ENCODE results near the gene METTL8.

The METTL8 gene

GRCh38 chr2:171325886-171326585 is 107.8 kb downstream of the METTL8 start:
- no peak for DNase-seq (ENCODE audit: low read depth)
- no peak for TF ChIP-seq MYC (IDR thresholded peaks at IDR 0.05; ENCODE audit: low read depth, low read length)
- TF ChIP-seq, protein P1, sequence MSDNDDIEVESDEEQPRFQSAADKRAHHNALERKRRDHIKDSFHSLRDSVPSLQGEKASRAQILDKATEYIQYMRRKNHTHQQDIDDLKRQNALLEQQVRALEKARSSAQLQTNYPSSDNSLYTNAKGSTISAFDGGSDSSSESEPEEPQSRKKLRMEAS (IDR thresholded peaks at IDR 0.05; ENCODE audit: low read depth, low read length): no peak
- H3K4me3 ChIP-seq (ENCODE audit: low read depth, low read length): no peak overlapping the region

DNA sequence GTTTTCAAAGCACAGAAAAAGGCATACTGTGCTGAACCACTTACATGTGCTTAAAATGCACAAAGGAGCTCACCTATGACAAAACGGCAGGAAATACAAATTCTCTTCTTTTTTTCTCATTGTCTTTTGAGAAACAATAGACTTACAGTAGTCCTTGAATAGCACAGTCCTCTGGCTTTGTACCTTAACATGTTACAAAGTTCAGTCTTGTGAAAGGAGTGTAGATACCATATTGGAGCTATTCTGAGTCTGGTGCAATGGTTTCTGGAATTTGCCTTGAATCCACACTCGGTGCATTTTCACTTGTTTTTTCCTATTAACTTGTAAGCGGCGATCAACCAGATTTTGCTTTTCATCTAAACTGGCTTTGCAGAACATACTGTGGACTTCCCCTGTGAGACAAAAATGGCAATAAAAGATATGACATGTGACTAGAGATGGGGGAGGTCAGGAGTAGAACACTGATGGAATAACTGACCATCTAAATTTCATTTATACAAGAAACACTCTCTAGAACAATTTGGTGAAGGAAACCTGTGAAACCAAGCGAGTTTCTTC is 109.7 kb downstream of the METTL8 start:
- H3K4me3 ChIP-seq (ENCODE audit: low read depth, low read length): no peak overlapping the region
- no peak for DNase-seq (ENCODE audit: low read depth)
- TF ChIP-seq, protein P1 (IDR thresholded peaks at IDR 0.05; ENCODE audit: low read depth, low read length): no peak
- TF ChIP-seq MYC (IDR thresholded peaks at IDR 0.05; ENCODE audit: low read depth, low read length) (no peak), POLR2A (IDR thresholded peaks at IDR 0.05; ENCODE audit: extremely low read depth, insufficient read length) (no peak)
- TF ChIP-seq, protein P2, sequence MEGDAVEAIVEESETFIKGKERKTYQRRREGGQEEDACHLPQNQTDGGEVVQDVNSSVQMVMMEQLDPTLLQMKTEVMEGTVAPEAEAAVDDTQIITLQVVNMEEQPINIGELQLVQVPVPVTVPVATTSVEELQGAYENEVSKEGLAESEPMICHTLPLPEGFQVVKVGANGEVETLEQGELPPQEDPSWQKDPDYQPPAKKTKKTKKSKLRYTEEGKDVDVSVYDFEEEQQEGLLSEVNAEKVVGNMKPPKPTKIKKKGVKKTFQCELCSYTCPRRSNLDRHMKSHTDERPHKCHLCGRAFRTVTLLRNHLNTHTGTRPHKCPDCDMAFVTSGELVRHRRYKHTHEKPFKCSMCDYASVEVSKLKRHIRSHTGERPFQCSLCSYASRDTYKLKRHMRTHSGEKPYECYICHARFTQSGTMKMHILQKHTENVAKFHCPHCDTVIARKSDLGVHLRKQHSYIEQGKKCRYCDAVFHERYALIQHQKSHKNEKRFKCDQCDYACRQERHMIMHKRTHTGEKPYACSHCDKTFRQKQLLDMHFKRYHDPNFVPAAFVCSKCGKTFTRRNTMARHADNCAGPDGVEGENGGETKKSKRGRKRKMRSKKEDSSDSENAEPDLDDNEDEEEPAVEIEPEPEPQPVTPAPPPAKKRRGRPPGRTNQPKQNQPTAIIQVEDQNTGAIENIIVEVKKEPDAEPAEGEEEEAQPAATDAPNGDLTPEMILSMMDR (IDR thresholded peaks at IDR 0.05; ENCODE audit: low read depth, low read length): no peak

DNA sequence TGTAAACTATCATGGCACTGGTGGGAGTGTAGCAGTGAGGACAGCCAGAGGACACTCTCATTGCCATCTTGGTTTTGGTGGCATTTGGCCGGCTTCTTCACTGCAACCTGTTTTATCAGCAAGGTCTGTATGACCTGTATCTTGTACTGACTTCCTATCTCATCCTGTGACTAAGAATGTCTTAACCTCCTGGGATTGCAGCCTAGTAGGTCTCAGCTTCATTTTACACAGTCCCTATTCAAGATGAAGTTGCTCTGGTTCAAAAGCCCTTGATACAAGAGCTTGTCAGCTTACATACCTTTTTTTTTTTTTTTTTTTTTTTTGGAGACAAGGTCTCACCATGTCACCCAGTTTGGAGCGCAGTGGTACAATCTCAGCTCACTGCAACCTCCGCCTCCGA is 110.9 kb downstream of the METTL8 start:
- no peak for TF ChIP-seq POLR2A (IDR thresholded peaks at IDR 0.05; ENCODE audit: extremely low read depth, insufficient read length)
- TF ChIP-seq, protein P1 (IDR thresholded peaks at IDR 0.05; ENCODE audit: low read depth, low read length): no peak
- DNase-seq (ENCODE audit: low read depth): no peak
- H3K4me3 ChIP-seq (ENCODE audit: low read depth, low read length): no peak overlapping the region

DNA sequence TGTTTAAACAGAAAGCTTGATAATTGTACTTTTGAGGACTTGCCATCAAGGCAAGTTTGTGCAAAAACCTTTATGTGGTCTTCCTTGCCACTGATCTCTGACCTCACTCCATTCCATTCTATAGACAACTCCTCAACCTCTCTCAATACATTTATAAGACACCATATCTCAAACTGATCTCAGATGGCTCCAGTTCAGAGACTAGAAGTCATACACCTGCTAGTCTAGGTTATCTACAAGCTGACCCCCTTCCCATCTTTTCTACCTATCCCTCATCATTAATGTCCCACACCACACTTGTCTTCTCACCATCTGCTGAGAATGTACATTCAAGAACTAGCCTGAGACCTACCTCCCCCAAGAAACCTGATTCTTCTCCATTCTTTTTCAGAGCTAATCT is 113.1 kb downstream of the METTL8 start:
- no peak for DNase-seq (ENCODE audit: low read depth)
- TF ChIP-seq, protein P2 (IDR thresholded peaks at IDR 0.05; ENCODE audit: low read depth, low read length): no peak
- TF ChIP-seq POLR2A (IDR thresholded peaks at IDR 0.05; ENCODE audit: extremely low read depth, insufficient read length) (no peak), MYC (IDR thresholded peaks at IDR 0.05; ENCODE audit: low read depth, low read length) (no peak)
- TF ChIP-seq, protein P1 (IDR thresholded peaks at IDR 0.05; ENCODE audit: low read depth, low read length): no peak
- no peak overlapping the region for H3K4me3 ChIP-seq (ENCODE audit: low read depth, low read length)

DNA sequence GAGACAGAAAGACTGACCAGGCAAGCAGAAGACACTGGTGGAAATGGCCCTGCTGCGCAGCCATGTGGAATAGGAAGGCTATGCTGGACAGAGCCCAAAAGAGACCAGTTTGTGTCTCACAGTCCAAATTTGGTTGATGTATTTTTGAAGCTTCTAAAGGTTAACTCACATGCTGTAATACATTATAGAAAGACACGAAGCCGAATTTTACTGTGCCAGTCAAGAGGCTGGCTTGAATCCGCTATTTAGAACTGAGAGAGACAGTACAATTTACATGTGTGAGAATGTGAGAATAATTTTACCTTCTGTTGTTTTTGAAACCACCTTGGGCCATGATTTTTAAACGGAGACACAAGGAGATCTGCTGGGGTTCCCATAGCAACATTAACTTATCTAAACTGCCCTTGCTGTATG is 113.6 kb downstream of the METTL8 start:
- H3K4me3 ChIP-seq (ENCODE audit: low read depth, low read length): no peak overlapping the region
- DNase-seq (ENCODE audit: low read depth): no peak

DNA sequence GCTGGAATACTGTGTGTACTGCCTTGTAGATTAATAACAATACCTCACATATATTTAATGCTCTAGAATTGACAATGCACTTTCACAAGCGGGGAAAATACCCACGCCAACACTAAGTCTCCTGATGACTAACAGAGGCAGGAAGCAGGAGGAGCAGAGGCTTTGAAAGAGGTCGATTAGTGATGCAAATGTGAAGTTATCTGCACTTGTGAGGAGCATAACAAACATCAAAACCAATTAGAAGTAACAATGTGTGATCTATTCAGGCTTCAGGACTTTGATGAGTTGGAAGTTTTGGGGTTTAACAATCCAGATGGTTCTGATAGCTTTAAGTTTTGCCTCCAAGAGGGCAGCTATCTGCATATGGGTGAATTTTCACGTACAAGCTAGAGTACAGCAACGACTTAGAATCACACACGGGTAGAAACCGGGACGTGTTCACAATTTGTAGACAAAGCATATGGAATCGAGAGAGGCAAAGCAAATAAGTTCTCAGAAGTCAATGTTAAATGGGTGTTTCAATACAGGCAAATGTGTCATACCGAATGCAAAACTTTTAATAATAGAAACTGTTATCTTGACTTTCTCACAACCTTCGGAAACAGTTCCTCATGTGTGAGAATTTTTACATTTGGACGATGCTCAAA is 114.5 kb downstream of the METTL8 start:
- DNase-seq (ENCODE audit: low read depth): no peak
- no peak overlapping the region for H3K4me3 ChIP-seq (ENCODE audit: low read depth, low read length)
- no peak for TF ChIP-seq POLR2A (IDR thresholded peaks at IDR 0.05; ENCODE audit: extremely low read depth, insufficient read length)

More for the DNA sequence above, 113.6 kb downstream of the METTL8 start:
- no peak for TF ChIP-seq POLR2A (IDR thresholded peaks at IDR 0.05; ENCODE audit: extremely low read depth, insufficient read length)
- TF ChIP-seq, protein P1 (IDR thresholded peaks at IDR 0.05; ENCODE audit: low read depth, low read length): no peak
- TF ChIP-seq, protein P2 (IDR thresholded peaks at IDR 0.05; ENCODE audit: low read depth, low read length): no peak
- no peak for TF ChIP-seq MYC (IDR thresholded peaks at IDR 0.05; ENCODE audit: low read depth, low read length)

- TF ChIP-seq, protein P1 (IDR thresholded peaks at IDR 0.05; ENCODE audit: low read depth, low read length): no peak
- TF ChIP-seq POLR2A (IDR thresholded peaks at IDR 0.05; ENCODE audit: extremely low read depth, insufficient read length) (no peak), MYC (IDR thresholded peaks at IDR 0.05; ENCODE audit: low read depth, low read length) (no peak)
- TF ChIP-seq, protein P2 (IDR thresholded peaks at IDR 0.05; ENCODE audit: low read depth, low read length): no peak
- no peak for DNase-seq (ENCODE audit: low read depth)
These were observed 115.3 kb downstream of the METTL8 start for GRCh38 chr2:171318463-171318934.

More at GRCh38 chr2:171318463-171318934, 115.3 kb downstream of the METTL8 start:
- no peak overlapping the region for H3K4me3 ChIP-seq (ENCODE audit: low read depth, low read length)

Data from NB4 (cell line).